Endothelial cell of umbilical vein (primary cell): ENCODE measurements around the gene TSEN2.

Source experiments
- EZH2 ChIP-seq: IDR thresholded peaks from 2 replicates; pipeline ENCODE4 v1.6.1; 2012; ENCODE audit warnings: borderline replicate concordance, low read depth, mild to moderate bottlenecking, moderate library complexity, low read length, inconsistent platforms; ENCODE audit not compliant: severe bottlenecking
- FOS ChIP-seq: IDR thresholded peaks from 2 replicates; pipeline ENCODE4 v1.6.1; 2011; ENCODE audit warnings: mild to moderate bottlenecking, low read length, moderate library complexity, borderline replicate concordance; ENCODE audit not compliant: insufficient read depth
- GATA2 ChIP-seq: IDR thresholded peaks from 2 replicates; pipeline ENCODE4 v1.7.0; 2011; ENCODE audit warnings: low read depth, mild to moderate bottlenecking, moderate library complexity, mixed read lengths, low read length; ENCODE audit not compliant: insufficient read length, insufficient read depth
- POLR2A ChIP-seq: IDR thresholded peaks from 2 replicates; pipeline ENCODE4 v1.6.1; 2012; ENCODE audit warnings: low read depth, mild to moderate bottlenecking, control low read depth, low read length
- POLR2AphosphoS5 ChIP-seq: IDR thresholded peaks from 2 replicates; pipeline ENCODE4 v1.6.1; 2012; ENCODE audit warnings: low read depth, mild to moderate bottlenecking, control low read depth, low read length, moderate library complexity; ENCODE audit not compliant: insufficient read depth
- TF ChIP-seq, protein P1 (sequence below), 2 donors: IDR thresholded peaks; 1 replicate in 1 of 2; 2 replicates in 1 of 2; pipeline ENCODE4 v1.5.1; 2011; ENCODE audit warnings: low read length in 2 of 2, mild to moderate bottlenecking in 2 of 2, moderate library complexity in 2 of 2, control low read depth in 1 of 2, inconsistent platforms in 1 of 2, low read depth in 1 of 2; ENCODE audit not compliant: insufficient read depth in 1 of 2; ENCODE audit errors: extremely low read depth in 1 of 2
- TF ChIP-seq, protein P2 (sequence below): IDR thresholded peaks from 2 replicates; pipeline ENCODE4 v1.6.1; 2011; ENCODE audit not compliant: insufficient read depth, insufficient read length

DNA sequence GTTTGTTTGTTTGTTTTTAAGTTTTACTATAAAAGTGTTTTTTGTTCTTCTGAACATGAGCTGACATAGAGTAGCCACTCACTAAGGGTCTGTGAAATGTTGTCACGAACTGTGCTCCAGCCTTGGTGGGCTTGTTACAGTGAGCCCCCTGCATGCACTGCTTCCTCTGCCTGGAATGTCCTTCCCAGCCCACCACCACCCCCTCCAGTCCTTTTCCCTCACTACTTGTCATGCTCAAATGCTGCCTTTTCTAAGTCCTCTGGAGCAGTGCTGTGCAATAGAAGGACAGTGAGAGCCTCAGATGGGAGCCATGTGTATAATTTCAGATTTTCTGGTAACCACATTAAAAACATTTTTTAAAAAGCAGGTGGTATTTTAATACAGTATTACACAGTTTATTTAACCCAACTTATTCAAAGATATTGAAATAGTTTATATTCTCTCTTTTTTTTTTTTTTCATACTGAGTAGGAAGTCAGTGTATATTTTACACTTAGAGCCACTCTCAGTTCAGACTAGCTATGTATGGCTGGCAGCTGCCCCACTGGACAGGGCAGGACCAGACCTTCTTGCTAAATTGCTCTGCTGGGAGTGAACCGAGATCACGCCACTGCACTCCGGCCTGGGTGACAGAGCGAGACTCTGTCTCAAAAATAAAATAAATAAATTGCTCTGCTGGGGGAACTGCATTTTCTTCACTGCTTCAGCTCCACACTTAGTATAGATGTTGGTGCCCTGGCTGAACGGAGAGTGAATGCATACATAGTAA is 34.2 kb downstream of the TSEN2 start:
- TF ChIP-seq POLR2A, result no peak
- no peak for TF ChIP-seq EZH2
- TF ChIP-seq, protein P1, sequence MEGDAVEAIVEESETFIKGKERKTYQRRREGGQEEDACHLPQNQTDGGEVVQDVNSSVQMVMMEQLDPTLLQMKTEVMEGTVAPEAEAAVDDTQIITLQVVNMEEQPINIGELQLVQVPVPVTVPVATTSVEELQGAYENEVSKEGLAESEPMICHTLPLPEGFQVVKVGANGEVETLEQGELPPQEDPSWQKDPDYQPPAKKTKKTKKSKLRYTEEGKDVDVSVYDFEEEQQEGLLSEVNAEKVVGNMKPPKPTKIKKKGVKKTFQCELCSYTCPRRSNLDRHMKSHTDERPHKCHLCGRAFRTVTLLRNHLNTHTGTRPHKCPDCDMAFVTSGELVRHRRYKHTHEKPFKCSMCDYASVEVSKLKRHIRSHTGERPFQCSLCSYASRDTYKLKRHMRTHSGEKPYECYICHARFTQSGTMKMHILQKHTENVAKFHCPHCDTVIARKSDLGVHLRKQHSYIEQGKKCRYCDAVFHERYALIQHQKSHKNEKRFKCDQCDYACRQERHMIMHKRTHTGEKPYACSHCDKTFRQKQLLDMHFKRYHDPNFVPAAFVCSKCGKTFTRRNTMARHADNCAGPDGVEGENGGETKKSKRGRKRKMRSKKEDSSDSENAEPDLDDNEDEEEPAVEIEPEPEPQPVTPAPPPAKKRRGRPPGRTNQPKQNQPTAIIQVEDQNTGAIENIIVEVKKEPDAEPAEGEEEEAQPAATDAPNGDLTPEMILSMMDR (IDR thresholded peaks at IDR 0.05; ENCODE audit: extremely low read depth in 1 of 2, insufficient read depth in 1 of 2, low read depth in 1 of 2, low read length in 2 of 2), result no peak
- no peak for TF ChIP-seq POLR2AphosphoS5
- TF ChIP-seq FOS, result no peak
- TF ChIP-seq, protein P2, sequence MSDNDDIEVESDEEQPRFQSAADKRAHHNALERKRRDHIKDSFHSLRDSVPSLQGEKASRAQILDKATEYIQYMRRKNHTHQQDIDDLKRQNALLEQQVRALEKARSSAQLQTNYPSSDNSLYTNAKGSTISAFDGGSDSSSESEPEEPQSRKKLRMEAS, result no peak
- no peak for TF ChIP-seq GATA2
